Mucosa of rectum (tissue), 2 donors: Measurements from ENCODE around the gene STXBP4.

ENCODE experiments used
- H3K27ac ChIP-seq, 2 donors: one replicate each; pipeline ENCODE4 v1.7.0; 2013; ENCODE audit warnings: inconsistent platforms in 2 of 2, low read depth in 2 of 2, low read length in 2 of 2
- H3K27me3 ChIP-seq, 2 donors: one replicate each; pipeline ENCODE4 v1.7.0; 2013; ENCODE audit warnings: low read length in 2 of 2; ENCODE audit not compliant: control insufficient read depth in 2 of 2, insufficient read depth in 2 of 2
- H3K36me3 ChIP-seq, 2 donors: one replicate each; pipeline ENCODE4 v1.7.0; 2013; ENCODE audit warnings: low read length in 2 of 2; ENCODE audit not compliant: control insufficient read depth in 2 of 2, insufficient read depth in 2 of 2
- H3K4me1 ChIP-seq, 2 donors: one replicate each; pipeline ENCODE4 v1.7.0; 2013; ENCODE audit warnings: low read length in 2 of 2, mild to moderate bottlenecking in 1 of 2; ENCODE audit not compliant: control insufficient read depth in 2 of 2, insufficient read depth in 2 of 2
- H3K4me3 ChIP-seq, 2 donors: one replicate each; pipeline ENCODE4 v1.7.0; 2013; ENCODE audit warnings: low read length in 2 of 2
- H3K9ac ChIP-seq, 2 donors: one replicate each; pipeline ENCODE4 v1.7.0; 2013; ENCODE audit warnings: low read length in 2 of 2, low read depth in 1 of 2, mild to moderate bottlenecking in 1 of 2
- H3K9me3 ChIP-seq, 2 donors: one replicate each; pipeline ENCODE4 v1.7.0; 2013; ENCODE audit warnings: low read length in 2 of 2; ENCODE audit not compliant: control insufficient read depth in 2 of 2
- donor health status: healthy.
- donor health status: Normal muscosa, but diverticular disease.

The STXBP4 gene

DNA sequence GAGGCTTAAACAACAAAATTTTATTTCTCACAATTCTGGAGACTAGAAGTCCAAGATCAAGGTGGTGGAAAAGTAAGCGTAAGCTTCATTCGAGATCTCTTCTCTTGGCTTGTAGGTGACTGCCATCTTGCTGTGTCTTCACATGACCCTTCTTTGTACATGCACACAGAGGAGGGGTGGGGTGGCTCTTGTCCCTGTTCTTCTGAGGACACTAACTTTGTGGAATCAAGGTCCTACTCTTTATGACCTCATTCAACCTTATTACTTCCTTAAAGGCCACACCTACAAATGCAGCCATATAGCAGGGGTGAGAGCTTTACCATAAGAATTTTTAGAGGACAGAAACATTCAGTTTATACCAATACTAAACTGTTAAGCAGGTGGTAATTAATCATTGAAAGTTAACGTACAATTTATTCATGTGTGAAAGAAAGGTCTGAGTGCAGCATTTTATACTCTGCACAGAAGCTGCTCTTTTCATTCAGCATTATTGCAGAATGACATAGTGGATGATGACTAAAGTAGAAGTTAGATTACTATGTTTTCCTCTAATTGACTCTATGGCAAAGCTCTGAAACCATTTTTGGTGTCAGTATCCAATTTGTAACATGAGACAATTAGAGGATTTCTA lies 156.3 kb downstream of the STXBP4 start:
- H3K4me1 ChIP-seq: peaks cover 0 to 2% of the 10 kb centered on the region in 2 donors
- H3K9ac ChIP-seq: no peak overlapping the region
- H3K27me3 ChIP-seq: no peaks in the 10 kb centered on the region
- no peaks in the 10 kb centered on the region for H3K9me3 ChIP-seq
- no peaks in the 10 kb centered on the region for H3K36me3 ChIP-seq
- no peak overlapping the region for H3K4me3 ChIP-seq
- no peak overlapping the region for H3K27ac ChIP-seq

DNA sequence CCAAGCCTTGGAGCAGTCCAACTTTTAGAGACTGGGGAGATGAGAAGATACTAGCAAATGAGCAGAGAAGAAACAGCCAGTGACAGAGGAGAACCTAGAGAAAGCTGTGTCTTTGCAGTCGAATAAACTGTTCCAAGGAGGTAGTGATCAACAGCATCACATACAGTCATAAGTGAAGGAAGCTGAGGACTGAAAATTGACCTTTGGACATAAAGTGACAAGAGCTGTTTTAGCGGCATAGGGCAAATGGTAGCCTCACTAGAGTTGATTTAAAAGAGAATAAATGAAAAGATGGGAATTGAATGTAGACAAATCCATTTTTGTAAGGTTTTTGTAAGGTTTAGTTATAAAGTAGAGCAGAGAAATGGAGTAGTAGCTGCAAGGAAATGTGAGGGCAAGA lies 165.0 kb downstream of the STXBP4 start:
- Histone ChIP-seq H3K27ac (no peak overlapping the region), H3K4me3 (no peak overlapping the region), H3K9me3 (no peaks in the 10 kb centered on the region), H3K27me3 (no peaks in the 10 kb centered on the region), H3K9ac (no peak overlapping the region), H3K4me1 (no peaks in the 10 kb centered on the region), H3K36me3 (no peaks in the 10 kb centered on the region)

- Histone ChIP-seq H3K4me3 (no peak overlapping the region), H3K27ac (no peak overlapping the region)
These were observed 166.1 kb downstream of the STXBP4 start for GRCh38 chr17:55134486-55135157.

GRCh38 chr17:55140809-55141208 lies 172.2 kb downstream of the STXBP4 start:
- H3K4me3 ChIP-seq: no peak overlapping the region
- no peaks in the 10 kb centered on the region for H3K4me1 ChIP-seq
- H3K27me3 ChIP-seq: no peaks in the 10 kb centered on the region
- H3K36me3 ChIP-seq: no peaks in the 10 kb centered on the region
- H3K9ac ChIP-seq: no peak overlapping the region
- no peak overlapping the region for H3K27ac ChIP-seq
- H3K9me3 ChIP-seq: no peaks in the 10 kb centered on the region

More at GRCh38 chr17:55134486-55135157, 166.1 kb downstream of the STXBP4 start:
- H3K27me3 ChIP-seq: no peaks in the 10 kb centered on the region
- H3K36me3 ChIP-seq: no peaks in the 10 kb centered on the region
- H3K9ac ChIP-seq: no peak overlapping the region
- no peaks in the 10 kb centered on the region for H3K4me1 ChIP-seq
- H3K9me3 ChIP-seq: no peaks in the 10 kb centered on the region

DNA sequence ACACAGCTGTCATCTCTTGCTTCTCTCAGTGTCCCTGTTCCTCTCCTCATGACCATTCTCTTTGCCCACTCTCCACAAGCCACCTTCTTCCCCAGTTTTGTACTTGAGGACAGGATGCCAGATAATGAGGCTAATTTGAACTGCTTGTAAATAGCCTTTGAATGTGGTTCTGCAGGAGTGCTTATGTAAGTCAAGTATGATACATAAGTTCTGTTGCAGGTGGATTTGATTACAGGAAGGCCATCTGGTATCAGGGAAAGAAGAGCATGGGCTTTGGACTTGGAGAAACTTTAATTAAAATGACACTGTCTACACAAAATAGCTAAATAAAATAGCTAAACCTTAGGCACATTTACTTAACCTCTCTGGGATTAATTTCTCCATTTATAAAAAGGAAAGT lies 176.0 kb downstream of the STXBP4 start:
- no peak overlapping the region for H3K9ac ChIP-seq
- H3K4me1 ChIP-seq: no peaks in the 10 kb centered on the region
- H3K27me3 ChIP-seq: no peaks in the 10 kb centered on the region
- no peak overlapping the region for H3K27ac ChIP-seq
- no peaks in the 10 kb centered on the region for H3K9me3 ChIP-seq
- no peak overlapping the region for H3K4me3 ChIP-seq
- no peaks in the 10 kb centered on the region for H3K36me3 ChIP-seq

DNA sequence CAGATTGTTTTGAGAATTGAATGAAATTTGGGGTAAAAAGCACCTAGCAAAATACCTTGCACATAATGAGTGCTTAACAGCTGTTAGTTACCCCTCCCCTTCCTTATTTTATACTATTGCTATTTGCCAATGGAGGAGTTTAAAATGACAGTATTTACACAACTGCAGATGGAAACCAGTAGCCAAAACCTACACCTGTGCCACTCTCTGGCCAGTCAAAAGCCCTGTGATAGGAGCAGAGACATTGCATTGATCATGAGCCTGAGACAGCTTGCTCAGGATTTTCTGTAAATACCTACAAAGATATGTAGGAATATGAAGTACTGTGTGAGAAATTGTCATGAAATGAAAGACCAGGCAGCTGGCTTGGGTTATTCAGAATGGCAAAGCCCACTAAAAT lies 180.9 kb downstream of the STXBP4 start:
- H3K27ac ChIP-seq: no peak overlapping the region
- H3K9ac ChIP-seq: no peak overlapping the region
- H3K9me3 ChIP-seq: no peaks in the 10 kb centered on the region
- no peaks in the 10 kb centered on the region for H3K27me3 ChIP-seq
- no peaks in the 10 kb centered on the region for H3K36me3 ChIP-seq
- H3K4me3 ChIP-seq: no peak overlapping the region
- H3K4me1 ChIP-seq: no peaks in the 10 kb centered on the region

DNA sequence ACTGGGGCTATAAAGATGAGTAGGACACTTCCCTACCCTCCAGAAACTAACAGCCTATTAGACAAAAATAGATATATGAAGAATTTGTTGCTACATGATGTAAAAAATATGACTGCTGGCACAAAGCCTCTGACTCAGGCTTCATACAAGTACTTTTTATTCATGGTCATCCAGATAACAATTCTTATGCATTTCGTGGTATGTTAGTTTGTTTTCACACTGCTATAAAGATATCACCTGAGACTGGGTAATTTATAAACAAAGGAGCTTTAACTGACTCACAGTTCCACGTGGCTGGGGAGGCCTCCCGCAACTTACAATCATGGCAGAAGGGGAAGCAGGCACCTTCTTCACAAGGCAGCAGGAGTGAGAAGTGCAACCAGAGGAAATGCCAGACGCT lies 183.7 kb downstream of the STXBP4 start:
- no peaks in the 10 kb centered on the region for H3K9me3 ChIP-seq
- H3K4me1 ChIP-seq: no peaks in the 10 kb centered on the region

GRCh38 chr17:55154101-55154500 lies 185.5 kb downstream of the STXBP4 start:
- no peaks in the 10 kb centered on the region for H3K27me3 ChIP-seq
- H3K36me3 ChIP-seq: no peaks in the 10 kb centered on the region
- H3K4me1 ChIP-seq: no peaks in the 10 kb centered on the region
- no peaks in the 10 kb centered on the region for H3K9me3 ChIP-seq
- H3K9ac ChIP-seq: no peak overlapping the region
- H3K4me3 ChIP-seq: no peak overlapping the region
- no peak overlapping the region for H3K27ac ChIP-seq

More for the DNA sequence above, 183.7 kb downstream of the STXBP4 start:
- Histone ChIP-seq H3K27ac (no peak overlapping the region), H3K4me3 (no peak overlapping the region), H3K36me3 (no peaks in the 10 kb centered on the region), H3K27me3 (no peaks in the 10 kb centered on the region), H3K9ac (no peak overlapping the region)

DNA sequence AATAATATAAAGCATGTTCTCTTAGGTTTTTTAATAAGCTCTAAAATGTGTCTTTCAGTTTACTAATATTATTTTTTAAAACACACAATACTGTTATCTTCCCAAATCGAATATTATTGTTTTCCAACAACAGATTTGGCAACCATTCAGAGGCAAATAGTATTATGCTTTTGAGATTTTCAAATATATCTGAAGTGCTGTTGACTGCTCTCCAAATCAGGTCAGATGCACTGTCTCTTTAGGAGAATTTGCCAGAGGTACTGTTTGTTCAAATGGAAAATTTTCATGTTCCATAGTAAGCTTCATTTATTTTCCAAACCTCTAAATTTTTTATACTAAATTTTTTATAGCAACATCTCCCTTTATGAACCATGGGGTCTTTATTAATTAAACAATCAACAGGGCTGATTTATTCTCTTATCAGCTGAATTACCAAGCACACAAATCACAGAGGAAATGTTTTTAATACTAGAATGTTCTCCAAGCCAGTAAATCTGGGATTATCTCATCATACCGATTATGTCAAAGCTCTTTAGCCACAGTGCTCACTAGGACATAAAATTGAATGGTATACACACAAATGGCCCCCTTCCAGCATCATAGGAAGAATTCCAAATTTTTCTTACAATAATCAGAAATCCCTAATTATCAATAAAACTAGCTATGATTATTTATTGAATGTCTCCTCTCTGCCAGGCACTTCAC lies 187.4 kb downstream of the STXBP4 start:
- no peak overlapping the region for H3K27ac ChIP-seq

GRCh38 chr17:55157165-55157564 lies 188.6 kb downstream of the STXBP4 start:
- H3K27ac ChIP-seq: no peak overlapping the region
- no peaks in the 10 kb centered on the region for H3K4me1 ChIP-seq
- no peak overlapping the region for H3K9ac ChIP-seq
- H3K36me3 ChIP-seq: no peaks in the 10 kb centered on the region
- no peak overlapping the region for H3K4me3 ChIP-seq
- no peaks in the 10 kb centered on the region for H3K27me3 ChIP-seq
- H3K9me3 ChIP-seq: no peaks in the 10 kb centered on the region

More for the DNA sequence above, 187.4 kb downstream of the STXBP4 start:
- no peak overlapping the region for H3K9ac ChIP-seq
- no peaks in the 10 kb centered on the region for H3K9me3 ChIP-seq
- H3K4me3 ChIP-seq: no peak overlapping the region
- no peaks in the 10 kb centered on the region for H3K36me3 ChIP-seq
- H3K27me3 ChIP-seq: no peaks in the 10 kb centered on the region
- no peaks in the 10 kb centered on the region for H3K4me1 ChIP-seq
